GM12864 (cell line): Measurements from ENCODE around the gene TTLL7.

ENCODE experiments used
- DNase-seq: peaks from one replicate; pipeline ENCODE4 v3.0.0-alpha.2; 2011; ENCODE audit warnings: low read depth
- H3K4me3 ChIP-seq: 2 replicates; pipeline ENCODE4 v1.5.1; 2011; ENCODE audit warnings: mild to moderate bottlenecking, low read depth, low read length, control low read depth
- TF ChIP-seq, protein P1 (sequence below): IDR thresholded peaks from 2 replicates; pipeline ENCODE4 v1.5.1; 2011; ENCODE audit warnings: low read depth, mild to moderate bottlenecking, moderate library complexity, low read length, control low read depth, inconsistent platforms; ENCODE audit errors: missing control alignments

TTLL7 gene

DNA sequence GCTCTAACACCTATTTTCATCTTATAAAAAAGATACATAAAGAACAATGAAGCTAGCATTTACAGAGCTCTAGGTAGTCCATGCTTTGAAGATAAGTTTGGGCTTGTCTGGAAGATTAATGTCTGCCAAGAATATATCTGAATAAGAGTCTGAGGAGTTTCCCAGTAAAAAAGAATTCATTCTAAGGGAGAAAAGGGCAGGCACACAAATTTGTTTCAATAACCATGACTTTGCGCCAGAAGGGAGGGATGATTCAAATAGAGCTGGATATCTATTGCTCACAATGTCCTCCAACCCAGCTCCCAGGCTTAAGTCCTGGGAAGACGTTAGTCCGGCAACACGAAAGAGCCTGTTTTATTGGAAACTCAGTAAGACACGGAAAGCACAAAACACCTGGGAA is 9.7 kb upstream of the TTLL7 start:
- no peak for DNase-seq
- TF ChIP-seq, protein P1, sequence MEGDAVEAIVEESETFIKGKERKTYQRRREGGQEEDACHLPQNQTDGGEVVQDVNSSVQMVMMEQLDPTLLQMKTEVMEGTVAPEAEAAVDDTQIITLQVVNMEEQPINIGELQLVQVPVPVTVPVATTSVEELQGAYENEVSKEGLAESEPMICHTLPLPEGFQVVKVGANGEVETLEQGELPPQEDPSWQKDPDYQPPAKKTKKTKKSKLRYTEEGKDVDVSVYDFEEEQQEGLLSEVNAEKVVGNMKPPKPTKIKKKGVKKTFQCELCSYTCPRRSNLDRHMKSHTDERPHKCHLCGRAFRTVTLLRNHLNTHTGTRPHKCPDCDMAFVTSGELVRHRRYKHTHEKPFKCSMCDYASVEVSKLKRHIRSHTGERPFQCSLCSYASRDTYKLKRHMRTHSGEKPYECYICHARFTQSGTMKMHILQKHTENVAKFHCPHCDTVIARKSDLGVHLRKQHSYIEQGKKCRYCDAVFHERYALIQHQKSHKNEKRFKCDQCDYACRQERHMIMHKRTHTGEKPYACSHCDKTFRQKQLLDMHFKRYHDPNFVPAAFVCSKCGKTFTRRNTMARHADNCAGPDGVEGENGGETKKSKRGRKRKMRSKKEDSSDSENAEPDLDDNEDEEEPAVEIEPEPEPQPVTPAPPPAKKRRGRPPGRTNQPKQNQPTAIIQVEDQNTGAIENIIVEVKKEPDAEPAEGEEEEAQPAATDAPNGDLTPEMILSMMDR, result no peak
- no peak overlapping the region for H3K4me3 ChIP-seq

DNA sequence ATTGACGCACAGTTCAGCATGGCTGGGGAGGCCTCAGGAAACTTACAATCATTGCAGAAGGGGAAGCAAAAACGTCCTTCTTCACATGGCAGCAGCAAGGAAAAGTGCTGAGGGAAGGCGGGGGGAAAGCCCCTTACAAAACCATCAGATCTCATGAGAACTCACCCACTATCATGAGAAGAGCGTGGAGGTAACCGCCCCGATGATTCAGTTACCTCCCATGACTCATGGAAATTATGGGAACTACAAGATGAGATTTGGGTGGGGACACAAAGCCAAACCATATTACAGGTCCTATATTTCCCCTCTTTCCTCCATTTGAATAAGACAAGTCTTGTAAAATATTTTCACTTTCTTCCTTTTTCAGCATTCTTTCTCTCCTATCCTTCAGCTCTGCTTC is 7.7 kb upstream of the TTLL7 start:
- no peak overlapping the region for H3K4me3 ChIP-seq
- TF ChIP-seq, protein P1, result no peak
- no peak for DNase-seq

DNA sequence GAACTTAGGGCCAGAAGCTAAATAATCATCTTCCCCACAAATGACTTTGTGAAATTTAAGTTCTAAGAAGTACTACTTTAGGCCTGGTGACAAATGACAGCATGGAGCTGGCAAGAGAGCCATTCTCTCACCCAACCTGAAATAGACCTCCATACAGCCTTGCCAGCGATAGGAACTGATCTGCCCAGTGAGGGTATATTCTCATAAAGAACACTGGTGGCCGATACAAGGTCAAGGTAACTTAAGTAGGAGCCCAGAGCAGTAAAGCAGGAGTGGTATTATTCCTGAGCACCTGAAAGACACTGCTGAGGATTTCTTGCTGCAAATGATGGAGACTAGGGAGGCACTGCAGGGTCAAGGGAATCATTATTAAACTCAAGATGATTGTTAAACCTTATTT is 2.6 kb upstream of the TTLL7 start:
- TF ChIP-seq, protein P1, result no peak
- H3K4me3 ChIP-seq, result no peak overlapping the region
- no peak for DNase-seq

DNA sequence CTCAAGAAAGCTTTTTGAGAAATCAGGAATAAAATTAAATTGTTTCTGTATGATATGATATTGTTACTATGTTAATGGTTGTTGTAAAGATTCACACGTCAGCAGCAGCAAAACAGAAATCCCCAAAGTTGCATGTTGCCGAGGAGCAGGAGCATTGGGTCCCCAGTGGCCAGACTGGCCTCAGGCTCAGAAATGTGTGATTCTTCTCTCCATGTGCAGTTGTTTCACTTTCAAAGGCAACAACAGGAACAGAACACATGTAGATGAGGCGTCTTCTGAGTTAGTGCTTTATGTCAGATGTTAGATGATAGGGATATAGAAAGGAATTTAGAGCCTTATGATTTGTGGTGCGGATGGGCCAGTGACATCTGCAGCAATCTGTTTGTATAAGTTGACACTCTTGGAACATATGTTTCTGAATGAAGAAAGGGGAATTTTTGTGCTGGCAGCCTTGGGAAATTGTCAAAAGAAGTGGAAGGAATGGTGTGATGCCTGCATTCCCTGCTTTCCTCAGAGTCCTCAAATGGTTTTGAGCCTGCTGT is 2.1 kb upstream of the TTLL7 start:
- H3K4me3 ChIP-seq, result no peak overlapping the region
- TF ChIP-seq, protein P1, result no peak
- DNase-seq, result no peak

DNA sequence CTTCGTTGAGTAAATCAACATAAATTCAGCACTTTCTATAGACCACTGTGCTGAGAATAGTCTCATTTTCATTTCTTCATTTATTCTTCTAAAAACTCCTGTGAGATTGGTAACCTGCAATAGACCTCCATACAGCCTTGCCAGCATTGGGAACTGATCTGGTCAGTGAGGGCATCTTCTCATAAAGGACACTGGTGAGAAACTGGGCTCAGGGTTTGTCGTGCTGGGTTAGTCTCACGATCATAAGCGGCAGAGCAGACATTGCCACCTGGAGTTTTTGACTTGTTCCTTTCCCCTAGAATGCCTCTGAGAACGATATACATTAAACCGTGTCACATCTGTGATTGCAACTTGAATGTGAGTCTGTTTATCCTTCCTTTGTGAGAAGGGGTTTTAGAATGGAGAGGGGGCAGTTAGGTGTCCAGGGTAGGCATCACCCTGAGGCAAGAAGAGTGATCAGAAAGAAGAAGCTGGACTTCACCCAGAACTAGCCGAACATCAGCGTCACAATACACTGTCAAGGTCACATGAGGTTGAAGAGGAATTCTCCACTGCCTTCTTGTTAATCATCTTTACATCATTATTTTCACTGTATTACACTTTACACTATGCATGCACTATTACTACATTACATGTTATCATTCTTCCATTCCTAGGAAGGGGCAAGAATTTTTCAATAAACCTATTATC is 1.4 kb upstream of the TTLL7 start:
- no peak for DNase-seq
- TF ChIP-seq, protein P1, result no peak
- no peak overlapping the region for H3K4me3 ChIP-seq

DNA sequence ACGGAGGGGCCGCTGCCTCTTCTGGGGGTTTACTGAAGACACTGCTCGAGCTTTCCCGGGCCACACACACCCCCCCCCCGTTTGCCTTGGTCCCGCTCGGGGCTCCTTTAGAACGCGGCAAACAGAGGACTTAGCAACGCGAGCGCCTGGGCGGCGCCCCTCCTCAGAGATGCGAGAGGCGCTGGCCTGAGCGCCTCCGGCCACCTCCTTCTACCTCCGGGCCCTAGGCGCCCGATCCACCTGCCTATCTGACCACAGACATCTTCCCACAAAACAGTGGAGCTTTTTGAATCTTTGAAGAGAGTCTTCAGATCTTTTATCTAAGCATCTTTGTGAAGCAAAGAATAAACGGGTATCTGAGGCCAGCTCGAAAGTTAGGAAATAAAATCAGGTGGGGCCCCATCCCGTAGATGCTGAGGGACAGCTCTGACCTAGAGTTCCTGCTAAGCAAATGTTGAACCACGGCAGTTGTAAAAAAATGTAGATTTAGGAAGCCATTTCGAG is 436 bp upstream of the TTLL7 start:
- H3K4me3 ChIP-seq, result peak overlapping the region; percentile 71
- TF ChIP-seq, protein P1, result no peak
- peak; percentile 8 for DNase-seq

DNA sequence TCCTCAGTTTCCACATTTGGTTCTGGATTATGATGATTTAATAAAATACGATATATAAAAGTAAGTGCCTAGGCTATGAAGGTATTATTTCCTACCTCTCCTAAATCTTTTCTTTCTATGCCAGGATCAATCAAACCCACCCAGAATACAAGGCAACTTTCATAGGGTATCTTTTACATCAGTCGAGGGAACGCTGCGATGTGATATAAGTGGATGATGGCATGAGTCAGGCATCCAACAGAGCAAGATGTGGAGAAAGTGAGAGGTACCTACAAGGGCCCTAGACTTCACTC is 781 bp downstream of the TTLL7 start:
- TF ChIP-seq, protein P1, result no peak
- no peak overlapping the region for H3K4me3 ChIP-seq
- no peak for DNase-seq
